ENCODE measurements around the gene SMG9.

SMG9 gene

DNA sequence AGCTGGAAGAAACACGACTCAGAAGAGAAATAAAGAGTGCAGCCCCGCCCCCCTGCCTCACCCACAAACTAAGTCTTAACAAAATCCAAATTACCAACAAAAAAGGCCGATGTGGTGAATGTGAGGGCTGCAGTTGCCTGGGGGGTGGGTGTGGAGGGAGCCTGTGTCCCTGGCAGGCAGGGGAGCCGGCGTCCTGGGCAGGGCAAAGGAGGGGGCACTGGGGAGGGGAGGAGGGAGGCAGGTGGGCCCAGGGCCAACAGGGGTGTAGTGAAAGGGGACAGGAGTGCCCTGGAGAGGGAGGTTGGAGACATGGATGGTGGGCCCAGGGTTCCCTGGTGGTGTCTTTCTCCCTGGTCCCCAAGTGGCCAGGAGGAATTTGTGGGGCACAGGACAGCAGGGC lies 34.8 kb downstream of the SMG9 start:
- no peak for DNase-seq

DNA sequence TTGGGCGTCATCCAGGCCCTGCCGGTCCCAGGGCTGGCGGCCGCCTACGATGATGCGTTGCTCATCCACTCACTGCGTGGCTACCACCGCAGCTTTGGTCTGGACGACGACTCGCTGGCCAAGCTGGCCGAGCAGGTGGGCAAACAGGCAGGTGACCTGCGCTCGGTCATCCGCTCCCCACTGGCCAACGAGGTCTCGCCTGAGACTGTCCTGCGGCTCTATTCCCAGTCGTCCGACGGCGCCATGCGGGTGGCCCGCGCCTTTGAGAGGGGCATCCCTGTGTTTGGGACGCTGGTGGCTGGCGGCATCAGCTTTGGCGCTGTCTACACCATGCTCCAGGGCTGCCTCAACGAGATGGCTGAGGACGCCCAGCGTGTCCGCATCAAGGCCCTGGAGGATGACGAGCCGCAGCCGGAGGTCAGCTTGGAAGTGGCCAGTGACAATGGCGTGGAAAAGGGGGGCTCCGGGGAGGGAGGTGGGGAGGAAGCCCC lies 35.3 kb downstream of the SMG9 start:
- no peak for DNase-seq

DNA sequence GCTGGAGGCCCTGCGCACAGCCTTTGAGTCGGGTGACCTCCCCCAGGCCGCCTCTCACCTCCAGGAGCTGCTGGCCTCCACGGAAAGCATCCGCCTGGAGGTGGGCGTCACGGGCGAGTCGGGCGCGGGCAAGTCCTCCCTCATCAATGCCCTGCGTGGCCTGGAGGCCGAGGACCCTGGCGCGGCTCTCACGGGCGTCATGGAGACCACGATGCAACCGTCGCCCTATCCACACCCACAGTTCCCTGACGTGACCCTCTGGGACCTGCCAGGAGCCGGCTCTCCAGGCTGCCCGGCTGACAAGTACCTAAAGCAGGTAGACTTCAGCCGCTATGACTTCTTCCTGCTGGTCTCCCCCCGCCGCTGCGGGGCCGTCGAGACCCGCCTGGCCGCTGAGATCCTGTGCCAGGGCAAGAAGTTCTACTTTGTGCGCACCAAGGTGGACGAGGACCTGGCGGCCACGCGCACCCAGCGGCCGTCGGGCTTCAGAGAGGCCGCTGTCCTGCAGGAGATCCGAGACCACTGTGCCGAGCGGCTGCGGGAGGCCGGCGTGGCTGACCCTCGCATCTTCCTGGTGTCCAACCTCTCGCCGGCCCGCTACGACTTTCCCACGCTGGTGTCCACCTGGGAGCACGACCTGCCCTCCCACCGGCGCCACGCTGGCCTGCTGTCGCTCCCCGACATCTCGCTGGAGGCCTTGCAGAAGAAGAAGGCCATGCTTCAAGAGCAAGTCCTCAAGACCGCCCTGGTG lies 36.0 kb downstream of the SMG9 start:
- no peak for DNase-seq

- DNase-seq, result no peak
These were observed 39.0 kb downstream of the SMG9 start, which contains the start of gene IRGC for GRCh38 chr19:43715776-43716175. TSS of gene IRGC (plus strand) at chr19:43716076. CDS start at chr19:43718559, 2,483 bp downstream.

GRCh38 chr19:43713208-43713607 lies 41.6 kb downstream of the SMG9 start:
- no peak for DNase-seq

GRCh38 chr19:43711751-43712355 lies 42.9 kb downstream of the SMG9 start:
- DNase-seq, result no peak

DNA sequence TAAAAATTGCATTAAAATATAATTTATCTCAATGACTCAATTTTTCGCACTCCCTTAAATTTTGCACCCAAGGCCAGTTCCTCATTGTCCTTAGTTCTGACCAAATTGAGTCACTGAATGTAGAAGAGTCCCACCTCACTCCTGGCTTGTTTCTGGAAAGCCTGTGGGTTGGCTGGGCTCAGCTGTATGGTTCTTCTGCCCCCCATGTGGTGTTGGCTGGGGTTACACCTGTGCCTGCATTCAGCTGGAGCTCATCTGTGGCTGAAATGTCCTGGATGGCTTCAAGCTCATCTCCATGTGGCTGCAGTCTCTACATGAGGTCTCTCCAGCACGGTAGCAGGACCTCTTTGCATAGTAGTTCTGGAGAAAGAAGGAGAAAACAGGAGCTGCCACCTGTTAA lies 46.0 kb downstream of the SMG9 start:
- no peak for DNase-seq

DNA sequence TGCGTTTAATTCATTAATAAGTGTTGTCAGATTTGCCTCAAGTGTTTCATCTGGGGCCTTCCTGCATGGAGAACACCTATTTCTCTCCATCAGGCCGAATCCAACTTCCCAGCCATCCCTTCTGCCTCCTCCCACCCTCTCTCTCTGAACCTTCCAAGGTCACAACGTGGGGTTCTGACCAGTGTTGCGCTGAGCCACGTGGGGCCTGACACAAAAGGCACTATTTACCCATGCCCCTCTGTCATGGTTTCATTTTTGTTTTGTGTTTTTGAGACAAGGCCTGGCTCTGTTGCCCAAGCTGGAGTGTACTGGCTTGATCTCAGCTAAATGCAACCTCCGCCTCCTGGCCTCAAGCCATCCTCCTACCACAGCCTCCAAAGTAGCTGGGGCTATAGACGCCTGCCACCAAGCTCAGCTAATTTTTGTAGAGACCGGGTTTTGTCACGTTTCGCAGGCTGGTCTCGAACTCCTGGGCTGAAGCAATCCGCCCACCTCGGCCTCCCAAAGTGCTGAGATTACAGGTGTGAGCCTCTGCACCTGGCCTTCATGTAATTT lies 47.5 kb downstream of the SMG9 start:
- no peak for DNase-seq

DNA sequence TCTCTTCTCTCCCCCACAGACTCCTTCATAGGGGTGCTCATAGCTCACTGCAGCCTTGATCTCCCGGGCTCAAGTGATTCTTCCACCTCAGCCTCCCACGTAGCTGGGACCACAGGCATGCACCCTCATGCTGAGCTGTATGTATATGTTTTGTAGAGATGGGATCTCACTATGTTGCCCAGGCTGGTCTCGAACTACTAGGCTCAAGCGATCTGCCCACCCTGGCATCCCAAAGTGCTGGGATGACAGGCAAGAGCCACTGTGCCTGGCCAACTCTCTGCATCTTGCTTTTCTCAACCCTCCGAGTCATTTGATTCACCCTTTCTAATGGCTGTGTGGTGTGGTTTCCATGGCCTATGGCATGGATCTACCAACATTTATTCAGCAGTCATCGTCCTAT lies 49.0 kb downstream of the SMG9 start:
- no peak for DNase-seq

- DNase-seq, result no peak
These were observed 50.6 kb downstream of the SMG9 start for GRCh38 chr19:43704002-43704705.

DNA sequence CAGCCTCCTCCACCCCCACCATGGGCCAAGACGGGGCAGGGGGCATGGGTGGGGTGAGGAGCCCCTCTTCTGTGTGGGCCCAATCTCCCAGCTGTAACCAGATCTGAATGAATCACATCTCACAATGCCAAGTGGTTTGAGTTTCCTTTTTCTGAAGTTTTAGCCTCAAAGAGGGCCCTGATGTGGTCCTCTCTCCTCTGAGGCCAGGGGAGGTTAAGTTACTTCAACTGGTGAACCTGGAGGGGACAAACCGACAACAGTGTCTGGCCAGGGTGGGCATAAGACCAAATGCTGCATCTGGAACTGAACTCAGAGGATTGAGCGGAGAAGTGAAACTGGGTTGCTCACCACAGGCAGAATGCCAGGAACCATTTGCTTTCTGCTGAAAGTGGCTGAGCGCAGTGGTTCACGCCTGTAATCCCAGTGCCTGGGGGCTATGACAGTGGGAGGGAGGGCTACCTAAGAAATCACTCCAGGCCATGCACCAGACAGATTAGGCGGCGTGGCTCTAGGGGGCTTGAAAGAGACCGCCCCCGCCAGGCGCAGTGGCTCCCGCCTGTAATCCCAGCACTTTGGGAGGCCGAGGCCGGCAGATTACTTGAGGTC lies 54.3 kb downstream of the SMG9 start:
- no peak for DNase-seq

GRCh38 chr19:43699506-43700394 lies 55.0 kb downstream of the SMG9 start:
- DNase-seq, result no peak

DNA sequence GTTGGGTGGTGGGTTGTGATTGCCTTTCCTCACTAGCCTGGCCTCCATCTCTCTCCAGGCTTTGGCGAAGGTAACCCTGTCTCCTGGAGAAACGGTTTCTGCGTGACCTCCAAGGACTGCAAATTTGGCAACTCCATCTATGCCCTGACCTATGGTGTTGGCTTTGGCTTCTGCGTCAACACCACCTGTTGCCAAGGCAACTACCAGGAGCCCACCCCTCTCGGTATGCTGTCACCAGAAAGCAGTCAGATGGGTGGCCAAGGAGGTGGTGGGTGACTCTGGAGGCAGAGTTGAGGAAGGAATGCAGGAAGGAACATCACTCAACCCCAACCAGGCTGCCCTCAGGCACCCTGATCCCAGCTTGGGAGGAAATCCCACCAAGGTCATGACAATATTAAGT lies 57.5 kb downstream of the SMG9 start:
- no peak for DNase-seq

- DNase-seq, result no peak
These were observed 58.6 kb downstream of the SMG9 start for GRCh38 chr19:43695985-43696704.

DNA sequence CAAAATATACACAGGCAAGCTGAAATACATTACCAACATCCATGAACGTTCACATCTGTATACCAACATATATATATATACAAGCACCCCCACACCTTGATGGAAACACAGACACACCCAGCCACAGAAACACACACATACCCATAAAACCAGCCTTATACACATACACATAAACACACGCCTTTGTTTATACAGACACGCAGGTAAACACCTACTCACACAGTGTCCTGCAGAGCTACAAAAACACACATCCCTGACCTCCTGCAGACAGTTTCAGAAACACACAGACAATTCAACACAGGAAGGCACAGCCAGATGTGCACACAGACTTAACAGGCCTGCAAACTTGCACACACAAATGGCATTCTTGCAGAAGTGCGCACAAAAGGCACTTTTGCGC lies 60.2 kb downstream of the SMG9 start:
- no peak for DNase-seq

DNA sequence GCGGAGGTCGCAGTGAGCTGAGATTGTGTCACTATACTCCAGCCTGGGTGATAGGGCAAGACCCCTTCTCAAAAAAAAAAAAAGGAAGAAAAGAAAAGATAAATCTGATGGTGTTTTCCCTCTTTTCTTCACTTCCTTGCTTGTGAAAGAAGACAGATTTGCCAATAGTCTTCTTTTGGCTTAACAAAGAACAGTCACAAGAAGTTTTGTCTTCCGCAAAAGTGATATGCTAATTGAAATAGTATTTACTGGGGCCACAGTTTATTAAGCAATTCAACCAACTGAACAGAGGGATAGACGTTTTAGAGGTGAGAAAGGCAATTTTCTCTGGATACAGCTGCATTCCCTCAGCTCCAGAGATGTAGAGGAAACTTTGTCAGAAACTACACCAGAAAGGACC lies 61.9 kb downstream of the SMG9 start:
- DNase-seq, result no peak

DNA sequence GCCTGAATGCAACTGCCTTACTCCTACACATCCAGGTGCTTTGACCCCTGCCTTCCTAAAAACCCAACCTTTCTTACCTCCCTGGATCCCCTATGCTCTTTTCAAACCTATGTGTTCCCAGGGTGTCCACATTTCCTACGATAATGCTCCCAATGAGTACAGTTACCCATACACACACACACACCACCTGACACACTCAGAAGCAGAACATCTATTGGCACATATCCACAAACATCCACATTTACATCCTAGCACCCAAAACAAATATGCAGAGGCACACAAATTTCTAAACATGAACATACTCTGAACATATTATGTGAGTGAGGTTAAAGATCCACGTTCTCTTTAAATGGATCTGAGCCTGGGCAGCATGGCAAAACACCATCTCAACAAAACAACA lies 62.4 kb downstream of the SMG9 start:
- no peak for DNase-seq

DNA sequence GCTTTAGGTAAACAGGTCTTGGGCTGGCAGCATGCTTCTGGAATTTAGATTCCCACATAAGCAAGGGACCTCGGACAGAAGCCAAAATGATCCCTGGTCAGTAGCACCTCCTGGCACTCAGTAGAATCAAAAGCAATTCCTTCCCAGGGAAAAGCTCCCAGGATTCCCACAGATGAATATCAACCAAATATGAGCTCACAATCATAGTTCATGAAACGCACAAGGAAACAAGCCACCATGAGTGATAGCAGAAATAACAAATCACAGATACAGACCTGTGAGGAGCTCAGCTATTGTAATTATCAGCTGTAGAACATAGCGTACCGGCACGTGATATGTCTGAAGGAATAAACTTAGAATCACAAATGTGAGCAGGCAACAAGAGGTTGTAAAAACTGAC lies 63.0 kb downstream of the SMG9 start:
- DNase-seq, result no peak

DNA sequence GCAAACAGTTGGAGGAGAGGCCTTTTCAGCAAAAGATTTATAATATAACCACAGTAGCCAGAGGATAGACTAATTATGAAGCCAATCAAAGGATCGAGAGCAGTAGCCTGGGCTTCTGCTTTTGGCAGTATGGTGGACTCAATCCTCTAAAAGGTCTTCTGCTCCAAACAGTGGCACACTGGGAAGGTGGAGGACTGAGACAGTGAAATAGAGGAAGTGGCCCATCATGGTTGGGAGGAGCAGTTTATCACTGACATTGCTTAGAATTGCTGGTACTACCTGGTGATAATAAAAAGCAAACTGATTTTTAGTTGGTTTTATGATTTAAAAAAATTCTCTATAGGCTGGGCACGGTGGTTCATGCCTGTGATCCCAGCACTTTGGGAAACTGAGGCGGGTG lies 63.9 kb downstream of the SMG9 start:
- no peak for DNase-seq

DNA sequence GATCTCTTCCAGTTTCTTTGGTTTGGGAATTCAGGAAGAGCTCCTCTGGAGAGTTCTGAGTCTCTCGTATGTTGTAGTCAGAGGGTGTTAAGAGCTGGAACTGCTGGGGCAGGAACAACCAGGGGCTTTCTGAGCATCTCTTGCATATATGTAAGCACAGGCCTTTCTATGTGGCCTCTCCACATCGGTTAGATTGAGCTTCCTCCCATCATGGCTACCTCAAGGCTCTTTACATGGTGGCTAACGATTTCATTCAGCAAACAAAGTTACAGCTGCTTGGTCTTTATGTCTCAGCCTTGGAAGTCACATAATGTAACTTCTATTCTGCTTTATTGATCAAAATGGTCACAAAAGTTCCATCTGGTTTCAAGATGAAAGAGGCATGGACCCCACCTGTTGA lies 64.3 kb downstream of the SMG9 start:
- DNase-seq, result no peak

DNA sequence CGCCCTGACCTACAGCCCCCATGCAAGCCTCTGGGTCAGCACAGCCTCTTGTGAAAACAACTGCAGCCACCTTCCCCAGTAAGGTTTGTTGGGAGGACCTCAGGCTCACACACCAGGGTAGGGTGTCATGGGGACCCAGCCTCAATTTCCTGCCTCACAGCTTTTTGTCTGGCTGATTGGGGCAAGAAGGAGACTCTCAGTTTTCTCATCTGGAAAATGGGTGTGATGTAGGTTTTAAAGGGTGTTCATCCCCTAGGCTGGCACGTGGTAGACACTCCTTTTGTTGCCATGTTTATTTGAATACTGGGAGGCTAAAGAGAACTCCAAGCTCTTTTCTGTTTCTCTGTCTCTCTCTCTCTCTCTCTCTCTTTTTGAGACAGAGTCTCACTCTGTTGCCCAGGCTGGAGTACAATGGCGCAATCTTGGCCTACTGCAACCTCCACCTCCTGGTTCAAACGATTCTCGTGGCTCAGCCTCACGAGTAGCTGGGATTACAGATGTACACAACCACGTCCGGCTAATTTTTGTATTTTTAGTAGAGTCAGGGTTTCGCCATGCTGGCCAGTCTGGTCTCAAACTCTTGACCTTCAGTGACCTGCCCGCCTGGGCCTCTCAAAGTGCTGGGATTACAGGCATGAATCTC lies 66.6 kb downstream of the SMG9 start:
- DNase-seq, result no peak
